K562 (cell line): Measurements from ENCODE around the gene LCE1D. TPM values are rescaled to one million over a fixed set of nuclear protein-coding genes. Genes with fewer than 3 reads are reported as not detected.

Experiments used
- ATAC-seq: fragments of 200-7000 bp; cut with Tn5 transposase; 3 replicates; pipeline ENCODE4 v1.9.1; 2020; ENCODE audit warnings: moderate library complexity
- BruUV-seq: library from RNA; stranded (reverse); fragments of 400-500 nt; replicated peaks from 2 replicates; lab custom pipeline; 2021; lab: Mats Ljungman, UMichigan
- CTCF ChIA-PET: fragments of 300-600 bp; formaldehyde crosslinking; extraction: SDS; loops from one replicate; lab custom pipeline; 2021; ENCODE audit warnings: low intra/inter-chr PET ratio; lab: Yijun Ruan, JAX
- POLR2A ChIA-PET: fragments of 300-600, 350-650 bp; sonication (Branson Sonifier 250); formaldehyde crosslinking; extraction: SDS; loops from one replicate; lab custom pipeline; 2021; ENCODE audit warnings: antibody characterized with exemption, inconsistent platforms; lab: Yijun Ruan, JAX
- DNase-seq, 4 experiments: peaks; one replicate each; pipeline versions ENCODE4 v3.0.0 to v3.0.0-alpha.2; 2011 to 2018; ENCODE audit warnings: low spot score in 3 of 4, mixed read lengths in 3 of 4; ENCODE audit errors: extremely low read depth in 1 of 4
- FAIRE-seq: peaks from 2 replicates; lab custom pipeline; 2011; peaks lifted over from hg19 to GRCh38; lab: Jason Lieb, UNC
- H2AFZ ChIP-seq: 2 replicates; pipeline ENCODE4 v1.6.0; 2011; ENCODE audit warnings: low read depth, low read length, control low read depth, inconsistent platforms
- H3K27ac ChIP-seq: fragments of 200-600 bp; 3 replicates; pipeline ENCODE4 v1.8.0; 2011; ENCODE audit warnings: low read depth, mild to moderate bottlenecking, control low read depth, inconsistent platforms, low read length, moderate library complexity, mixed read lengths; ENCODE audit errors: extremely low read depth
- H3K27me3 ChIP-seq, 2 experiments: fragments of 300-600 bp in 1 of 2; 2 replicates in 1 of 2; 3 replicates in 1 of 2; pipeline versions ENCODE4 v1.6.0 to v1.8.0; 2011; ENCODE audit warnings: inconsistent platforms in 2 of 2, low read length in 2 of 2, mild to moderate bottlenecking in 1 of 2, mixed read lengths in 1 of 2, moderate library complexity in 1 of 2; ENCODE audit not compliant: control insufficient read depth in 2 of 2, insufficient read depth in 2 of 2
- H3K36me3 ChIP-seq: fragments of 300-600 bp; 3 replicates; pipeline ENCODE4 v1.8.0; 2011; ENCODE audit warnings: mild to moderate bottlenecking, low read length, inconsistent platforms; ENCODE audit not compliant: control insufficient read depth, insufficient read depth
- H3K4me1 ChIP-seq, 2 experiments: fragments of 200-600 bp in 1 of 2; replicated peaks in 1 of 2; 2 replicates in 1 of 2; 3 replicates in 1 of 2; pipeline versions ENCODE4 v1.5.1 to v1.8.0; 2011; ENCODE audit warnings: inconsistent platforms in 2 of 2, low read length in 2 of 2, mild to moderate bottlenecking in 1 of 2, mixed read lengths in 1 of 2, moderate library complexity in 1 of 2; ENCODE audit not compliant: control insufficient read depth in 2 of 2, insufficient read depth in 2 of 2
- H3K4me2 ChIP-seq: 2 replicates; pipeline ENCODE4 v1.6.1; 2011; ENCODE audit warnings: low read length, control low read depth, inconsistent platforms, mixed read lengths; ENCODE audit not compliant: insufficient read depth
- H3K4me3 ChIP-seq: fragments of 200-600 bp; sonication (generic), shearing (Covaris generic); 2 replicates; pipeline ENCODE4 v1.5.1; 2016; ENCODE audit warnings: control low read depth, inconsistent platforms
- H3K79me2 ChIP-seq: fragments of 200-600 bp; 3 replicates; pipeline ENCODE4 v1.8.0; 2011; ENCODE audit warnings: low read length, inconsistent platforms; ENCODE audit not compliant: control insufficient read depth, insufficient read depth
- H3K9ac ChIP-seq, 2 experiments: 2 replicates each; pipeline versions ENCODE4 v1.6.0 to v1.6.1; 2011; ENCODE audit warnings: low read depth in 2 of 2, low read length in 2 of 2, control low read depth in 1 of 2, inconsistent platforms in 1 of 2, mild to moderate bottlenecking in 1 of 2, mixed read lengths in 1 of 2; ENCODE audit not compliant: insufficient read depth in 1 of 2
- H3K9me1 ChIP-seq: one replicate; pipeline ENCODE4 v1.6.0; 2011; ENCODE audit warnings: inconsistent platforms, mild to moderate bottlenecking, low read length, moderate library complexity; ENCODE audit not compliant: control insufficient read depth, insufficient read depth
- H3K9me3 ChIP-seq: replicated peaks from 2 replicates; pipeline ENCODE4 v1.5.1; 2011; ENCODE audit warnings: low read depth, low read length, inconsistent platforms; ENCODE audit not compliant: control insufficient read depth, insufficient read depth
- H4K20me1 ChIP-seq: replicated peaks from 2 replicates; pipeline ENCODE4 v1.6.1; 2011; ENCODE audit warnings: low read length, inconsistent platforms, mixed read lengths; ENCODE audit not compliant: control insufficient read depth, insufficient read depth
- CEBPG ChIP-seq, 3 experiments: fragments of 200-800 bp in 1 of 3; sonication (Bioruptor generic) in 1 of 3; sonication (generic) in 1 of 3; formaldehyde crosslinking in 1 of 3; IDR thresholded peaks in 2 of 3; conservative IDR thresholded peaks in 1 of 3; 2 replicates each; pipeline versions ENCODE4 v1.6.1 to v1.8.0; 2016 to 2022; ENCODE audit warnings: missing compliant biosample characterization in 2 of 3, missing genetic modification characterization in 2 of 3, mild to moderate bottlenecking in 1 of 3, missing genetic modification reagents in 1 of 3
- E2F6 ChIP-seq, 2 experiments: IDR thresholded peaks; 2 replicates each; pipeline ENCODE4 v1.6.1; 2011; ENCODE audit warnings: borderline replicate concordance in 1 of 2, control low read depth in 1 of 2, low read depth in 1 of 2, low read length in 1 of 2, mild to moderate bottlenecking in 1 of 2, mixed read lengths in 1 of 2, moderate library complexity in 1 of 2; ENCODE audit not compliant: insufficient read depth in 1 of 2, insufficient read length in 1 of 2, poor library complexity in 1 of 2, severe bottlenecking in 1 of 2; ENCODE audit errors: extremely low read depth in 1 of 2
- PHB ChIP-seq: fragments of 250-450 bp; sonication (Bioruptor Pico); IDR thresholded peaks from 2 replicates; pipeline ENCODE4 v1.5.0; 2021
- PHF8 ChIP-seq: fragments of 200-600 bp; sonication (generic); IDR thresholded peaks from 2 replicates; pipeline ENCODE4 v1.6.1; 2012; ENCODE audit warnings: mixed run types, mild to moderate bottlenecking, inconsistent platforms, low read length, moderate library complexity, borderline replicate concordance
- ZNF699 ChIP-seq: fragments of 250-450 bp; sonication (Bioruptor Pico); IDR thresholded peaks from 2 replicates; pipeline ENCODE4 v1.8.0; 2021; ENCODE audit warnings: mild to moderate bottlenecking, moderate library complexity; ENCODE audit not compliant: insufficient replicate concordance
- WGBS: fragments of 100-300 bp; shearing (Covaris generic); methylation state at CpG from one replicate; pipeline ENCODE4 v1.1.6; 2016; ENCODE audit warnings: low coverage, mixed read lengths; ENCODE audit not compliant: insufficient coverage; ENCODE audit errors: missing lambda C conversion rate; 5-methylcytosine and 5-hydroxymethylcytosine counted together
- in situ Hi-C: fragments of 300-500 bp; cut with MboI; formaldehyde crosslinking; loops from 4 replicates; pipeline ENCODE4 v1.15.0; 2018; ENCODE audit warnings: inconsistent platforms, mixed read lengths
- intact Hi-C: fragments of 100-400 bp; cut with micrococcal nuclease; formaldehyde crosslinking; loops from 2 replicates; pipeline ENCODE4 v1.14.2; 2022
- polyA plus RNA-seq, 8 experiments: library from polyadenylated mRNA; depleted of rRNA in 4 of 8; stranded (reverse) in 5 of 8; unstranded in 3 of 8; fragments of >200 nt; fragmentation: Nextera tagmentation in 2 of 8; fragmentation: Illumina TruSeq in 1 of 8; extraction: Ambion mirVana in 2 of 8; extraction: Trizol in 1 of 8; gene quantifications; 2 replicates each; pipeline versions ENCODE4 v1.2.1 to v1.2.3, GENCODE V29; 2011 to 2014; ENCODE audit warnings: inconsistent platforms in 1 of 8, missing spikeins in 1 of 8
- total RNA-seq, 7 experiments: library from RNA; depleted of rRNA in 6 of 7; stranded (reverse); fragments of >200 nt in 6 of 7; fragmentation: Illumina TruSeq in 2 of 7; extraction: Trizol in 2 of 7; gene quantifications; 2 replicates each; pipeline versions ENCODE4 v1.2.1 to v1.2.3, GENCODE V29; 2011 to 2021; ENCODE audit warnings: low replicate concordance in 1 of 7

LCE1D gene
- total and polyA plus RNA-seq, 9 of the 15 experiments (the other 6 are each of a cell fraction or from before 2014, with no cell fraction given): not detected

GRCh38 chr1:152768847-152769533 lies 27.5 kb upstream of the LCE1D start:
- TF ChIP-seq CEBPG (CRISPR knock-in tag; IDR thresholded peaks at IDR 0.05) (no peak), CEBPG (tag; conservative IDR thresholded peaks at IDR 0.05 in 1 of 2, IDR thresholded peaks at IDR 0.05 in 1 of 2) (peak in 1 of 2 experiments; percentile 64; a peak in 2 of 4 replicates), PHB (no peak)
- FAIRE-seq (no peak), DNase-seq (no peak), ATAC-seq (no peak)
- intact Hi-C loops (no loop called here), in situ Hi-C loops (no loop called here)
- ChIA-PET POLR2A (interaction anchor here (0.5 kb wide), 1 partner anchor 1318 kb away, joined by 4 read pairs; no protein-coding TSS in a partner anchor), CTCF (no interaction called here)
- no peak overlapping the region for H3K4me2 ChIP-seq
- H3K4me1 ChIP-seq: no peaks in the 10 kb centered on the region
- no peaks in the 10 kb centered on the region for H3K9me3 ChIP-seq
- no peak overlapping the region for H3K9ac ChIP-seq
- H3K79me2 ChIP-seq: no peaks in the 10 kb centered on the region
- no TSS peak for BruUV-seq
- H3K27ac ChIP-seq: no peak overlapping the region
- 1% methylated on average over 8 of the region's 8 CpGs for WGBS
- H3K36me3 ChIP-seq: no peaks in the 10 kb centered on the region
- no peaks in the 10 kb centered on the region for H3K27me3 ChIP-seq
- H2AFZ ChIP-seq: no peak overlapping the region
- no peak overlapping the region for H3K4me3 ChIP-seq
- no peaks in the 10 kb centered on the region for H3K9me1 ChIP-seq
- H4K20me1 ChIP-seq: no peaks in the 10 kb centered on the region

GRCh38 chr1:152770411-152770810 lies 26.1 kb upstream of the LCE1D start:
- no peak for TF ChIP-seq ZNF699 (CRISPR knock-in tag)
- TF ChIP-seq E2F6 (IDR thresholded peaks at IDR 0.05; ENCODE audit: borderline replicate concordance in 1 of 2, extremely low read depth in 1 of 2, insufficient read depth in 1 of 2, insufficient read length in 1 of 2, low read depth in 1 of 2, low read length in 1 of 2, poor library complexity in 1 of 2, severe bottlenecking in 1 of 2): no peak
- TF ChIP-seq PHF8: no peak
- ChIA-PET CTCF (no interaction called here), POLR2A (no interaction called here)
- Histone ChIP-seq H3K4me2 (no peak overlapping the region), H3K27me3 (no peaks in the 10 kb centered on the region), H3K9ac (no peak overlapping the region), H3K79me2 (no peaks in the 10 kb centered on the region), H3K36me3 (no peaks in the 10 kb centered on the region), H2AFZ (no peak overlapping the region), H3K9me3 (no peaks in the 10 kb centered on the region), H3K4me1 (no peaks in the 10 kb centered on the region), H3K4me3 (no peak overlapping the region), H3K27ac (no peak overlapping the region), H4K20me1 (no peaks in the 10 kb centered on the region), H3K9me1 (no peaks in the 10 kb centered on the region)
- intact Hi-C loops (no loop called here), in situ Hi-C loops (no loop called here)
- no TSS peak for BruUV-seq
- DNase-seq (no peak), FAIRE-seq (no peak), ATAC-seq (no peak)
- 0% methylated on average over 1 of the region's 1 CpG for WGBS
